OCI-LY3 (cell line): ENCODE data around the gene METTL8.

Source experiments
- EZH2phosphoT487 ChIP-seq: fragments of 200-600 bp; shearing (Covaris generic); IDR thresholded peaks from 2 replicates; pipeline ENCODE4 v1.6.1; 2018; ENCODE audit warnings: antibody characterized with exemption, mixed run types, low read depth
- TF ChIP-seq, protein P1 (sequence below): fragments of 200-600, 300-600 bp; sonication (generic); IDR thresholded peaks from 2 replicates; pipeline ENCODE4 v1.5.1; 2014; ENCODE audit warnings: antibody characterized with exemption, low read length, low read depth

DNA sequence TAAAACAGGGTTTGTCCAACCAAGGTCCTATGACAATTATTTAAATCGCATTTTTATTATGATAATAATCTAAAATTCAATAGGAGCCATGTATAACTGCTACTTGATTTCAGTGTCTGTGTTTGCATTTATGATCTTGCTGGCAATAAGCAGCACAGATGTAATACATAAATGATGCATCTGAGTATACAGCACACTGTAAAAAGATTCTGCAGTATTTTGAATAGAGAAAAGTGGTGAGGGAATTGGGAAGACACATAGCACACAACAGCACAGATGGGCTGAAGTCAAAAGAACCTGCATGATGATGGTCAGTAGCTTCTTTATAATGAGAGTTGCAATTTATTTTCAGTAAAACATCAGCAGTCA, 26.1 kb downstream of the METTL8 start:
- TF ChIP-seq, protein P1, sequence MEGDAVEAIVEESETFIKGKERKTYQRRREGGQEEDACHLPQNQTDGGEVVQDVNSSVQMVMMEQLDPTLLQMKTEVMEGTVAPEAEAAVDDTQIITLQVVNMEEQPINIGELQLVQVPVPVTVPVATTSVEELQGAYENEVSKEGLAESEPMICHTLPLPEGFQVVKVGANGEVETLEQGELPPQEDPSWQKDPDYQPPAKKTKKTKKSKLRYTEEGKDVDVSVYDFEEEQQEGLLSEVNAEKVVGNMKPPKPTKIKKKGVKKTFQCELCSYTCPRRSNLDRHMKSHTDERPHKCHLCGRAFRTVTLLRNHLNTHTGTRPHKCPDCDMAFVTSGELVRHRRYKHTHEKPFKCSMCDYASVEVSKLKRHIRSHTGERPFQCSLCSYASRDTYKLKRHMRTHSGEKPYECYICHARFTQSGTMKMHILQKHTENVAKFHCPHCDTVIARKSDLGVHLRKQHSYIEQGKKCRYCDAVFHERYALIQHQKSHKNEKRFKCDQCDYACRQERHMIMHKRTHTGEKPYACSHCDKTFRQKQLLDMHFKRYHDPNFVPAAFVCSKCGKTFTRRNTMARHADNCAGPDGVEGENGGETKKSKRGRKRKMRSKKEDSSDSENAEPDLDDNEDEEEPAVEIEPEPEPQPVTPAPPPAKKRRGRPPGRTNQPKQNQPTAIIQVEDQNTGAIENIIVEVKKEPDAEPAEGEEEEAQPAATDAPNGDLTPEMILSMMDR, result no peak
- no peak for TF ChIP-seq EZH2phosphoT487
